NB4 (cell line): Measurements from ENCODE around the gene PML.

ENCODE experiments used
- TF ChIP-seq, protein P1 (sequence below): IDR thresholded peaks from one replicate; pipeline ENCODE4 v1.5.1; 2012; ENCODE audit warnings: low read depth, low read length
- TF ChIP-seq, protein P2 (sequence below): IDR thresholded peaks from 2 replicates; pipeline ENCODE4 v1.6.1; 2011; ENCODE audit warnings: low read depth, low read length

DNA sequence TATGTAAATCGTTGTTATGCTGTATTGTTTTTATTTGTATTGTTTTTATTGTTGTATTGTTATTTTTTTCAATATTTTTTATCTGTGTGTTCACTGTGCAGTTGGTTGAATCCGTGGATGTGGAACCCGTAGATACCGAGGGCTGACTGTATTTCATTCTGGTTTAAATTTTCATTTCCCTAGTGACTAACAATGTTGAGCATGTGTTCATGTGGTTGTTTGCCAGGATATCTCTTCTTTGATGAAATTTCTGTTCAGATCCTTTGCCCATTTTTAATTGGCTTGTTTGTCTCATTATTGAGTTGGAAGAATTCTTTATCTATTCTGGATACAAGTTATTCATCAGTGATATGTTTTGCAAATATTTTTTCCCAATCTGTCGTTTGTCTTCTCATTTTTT is 32.1 kb upstream of the PML start:
- TF ChIP-seq, protein P1, sequence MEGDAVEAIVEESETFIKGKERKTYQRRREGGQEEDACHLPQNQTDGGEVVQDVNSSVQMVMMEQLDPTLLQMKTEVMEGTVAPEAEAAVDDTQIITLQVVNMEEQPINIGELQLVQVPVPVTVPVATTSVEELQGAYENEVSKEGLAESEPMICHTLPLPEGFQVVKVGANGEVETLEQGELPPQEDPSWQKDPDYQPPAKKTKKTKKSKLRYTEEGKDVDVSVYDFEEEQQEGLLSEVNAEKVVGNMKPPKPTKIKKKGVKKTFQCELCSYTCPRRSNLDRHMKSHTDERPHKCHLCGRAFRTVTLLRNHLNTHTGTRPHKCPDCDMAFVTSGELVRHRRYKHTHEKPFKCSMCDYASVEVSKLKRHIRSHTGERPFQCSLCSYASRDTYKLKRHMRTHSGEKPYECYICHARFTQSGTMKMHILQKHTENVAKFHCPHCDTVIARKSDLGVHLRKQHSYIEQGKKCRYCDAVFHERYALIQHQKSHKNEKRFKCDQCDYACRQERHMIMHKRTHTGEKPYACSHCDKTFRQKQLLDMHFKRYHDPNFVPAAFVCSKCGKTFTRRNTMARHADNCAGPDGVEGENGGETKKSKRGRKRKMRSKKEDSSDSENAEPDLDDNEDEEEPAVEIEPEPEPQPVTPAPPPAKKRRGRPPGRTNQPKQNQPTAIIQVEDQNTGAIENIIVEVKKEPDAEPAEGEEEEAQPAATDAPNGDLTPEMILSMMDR = no peak
- TF ChIP-seq, protein P2, sequence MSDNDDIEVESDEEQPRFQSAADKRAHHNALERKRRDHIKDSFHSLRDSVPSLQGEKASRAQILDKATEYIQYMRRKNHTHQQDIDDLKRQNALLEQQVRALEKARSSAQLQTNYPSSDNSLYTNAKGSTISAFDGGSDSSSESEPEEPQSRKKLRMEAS = no peak
